ENCODE measurements around the gene TSPAN32.
A peak's percentile ranks its signal among the peaks of the same experiment; 100 is the strongest.

The TSPAN32 gene

DNA sequence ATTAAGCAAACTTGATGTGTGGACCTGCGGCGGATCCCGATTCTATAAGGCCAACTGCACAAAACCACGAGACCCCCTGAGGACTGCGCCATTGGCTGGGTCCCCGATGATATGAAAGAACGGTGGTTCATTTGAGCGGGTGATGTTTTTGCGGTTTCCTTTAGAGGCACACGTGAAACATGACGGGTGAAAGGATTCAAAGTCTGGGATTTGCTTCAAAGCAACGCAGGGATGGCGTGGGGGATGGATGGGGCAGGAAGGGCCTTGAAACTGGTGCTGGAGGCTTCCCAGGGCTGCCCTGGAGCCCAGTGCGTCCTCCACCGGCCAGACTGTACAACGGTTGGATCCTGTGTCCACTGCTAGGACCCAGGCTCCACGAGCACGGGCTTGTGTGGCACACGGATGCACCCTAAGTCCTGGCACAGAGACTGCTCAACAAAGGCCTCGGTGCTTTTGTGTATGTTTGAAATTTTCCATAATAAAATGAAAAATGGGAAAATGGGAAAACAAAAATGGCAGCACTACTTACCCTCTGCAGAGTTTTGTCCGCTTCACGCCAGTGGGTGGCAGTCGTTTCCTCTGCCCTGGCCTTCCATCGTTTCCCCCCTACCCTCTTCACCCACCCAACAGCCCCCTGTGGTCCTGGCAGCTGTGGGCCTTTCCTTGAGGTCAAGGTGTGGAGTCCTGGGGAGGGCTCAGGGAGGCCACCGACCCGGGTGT lies 35.1 kb upstream of the TSPAN32 start:
- no peak for DNase-seq (ENCODE audit: low read depth in 3 of 3, low spot score in 1 of 3)

DNA sequence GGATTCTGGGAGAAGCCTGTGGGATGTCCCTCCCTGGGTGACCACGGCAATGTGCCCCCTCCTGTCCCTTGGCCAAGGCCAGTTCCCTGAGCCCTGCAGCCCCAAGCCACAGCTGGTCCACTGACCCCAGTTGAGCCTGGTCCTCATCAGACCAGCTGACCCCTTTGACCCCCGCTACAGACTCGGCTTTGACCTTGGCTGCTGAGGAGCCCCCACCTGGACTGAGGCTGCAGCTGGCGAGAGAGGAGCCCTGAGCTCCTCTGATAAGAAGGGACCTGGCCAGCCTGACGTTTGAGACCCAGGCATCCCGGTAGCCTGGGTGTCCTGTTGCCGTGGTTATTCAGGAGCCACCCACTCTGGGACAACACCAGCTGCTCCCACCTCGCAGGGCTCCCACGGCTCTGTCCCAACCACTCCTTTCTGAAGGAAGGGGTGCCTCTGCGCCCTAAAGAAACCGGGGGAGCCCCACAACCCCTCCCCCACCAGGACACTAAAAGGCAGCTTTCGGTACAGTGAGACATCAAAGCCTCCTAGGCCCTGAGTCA lies 34.4 kb upstream of the TSPAN32 start:
- DNase-seq (ENCODE audit: low read depth in 3 of 3, low spot score in 1 of 3): no peak

DNA sequence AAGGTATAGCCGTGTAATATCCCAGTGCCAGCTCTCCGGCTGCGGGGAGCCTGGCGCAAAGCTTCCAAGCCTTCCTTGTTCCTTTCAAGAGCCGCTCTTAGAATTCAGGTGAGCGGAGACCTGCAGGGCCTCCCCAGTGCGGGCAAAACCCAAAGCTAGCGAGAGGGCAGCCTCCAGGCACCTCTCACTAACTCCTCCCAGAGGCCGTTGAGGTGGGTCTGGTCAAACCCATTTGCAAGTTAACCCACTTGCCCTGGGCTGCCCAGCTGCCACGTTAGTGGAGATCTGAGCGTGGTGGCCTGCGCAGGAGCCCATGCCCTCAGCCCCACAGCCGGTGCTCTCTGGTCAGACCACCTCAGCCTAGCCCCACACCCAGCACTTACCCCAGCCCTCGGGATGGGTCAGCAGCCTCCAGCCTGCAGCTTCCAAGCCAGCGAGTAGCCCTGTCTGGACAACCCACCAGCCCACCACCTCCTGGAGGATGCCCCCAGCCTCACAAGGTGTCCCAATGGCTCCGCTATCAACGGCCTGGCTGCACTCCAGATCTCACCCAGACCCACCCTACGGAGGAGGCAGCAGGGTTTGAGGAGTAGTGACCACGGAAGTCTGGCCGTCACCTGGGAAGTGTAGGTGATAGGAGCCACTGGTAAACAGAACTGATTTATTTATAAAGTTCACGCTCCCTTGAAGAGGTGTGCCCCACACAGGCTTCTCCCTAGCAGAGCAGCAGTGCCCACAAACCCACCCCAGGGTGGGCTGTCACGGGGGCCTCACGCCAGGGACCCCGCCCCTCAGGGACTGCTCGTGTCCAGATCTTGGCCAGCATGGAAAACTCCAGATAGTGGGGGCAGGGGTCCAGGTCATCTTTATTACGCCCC lies 33.7 kb upstream of the TSPAN32 start:
- DNase-seq (ENCODE audit: low read depth in 3 of 3, low spot score in 1 of 3): no peak

DNA sequence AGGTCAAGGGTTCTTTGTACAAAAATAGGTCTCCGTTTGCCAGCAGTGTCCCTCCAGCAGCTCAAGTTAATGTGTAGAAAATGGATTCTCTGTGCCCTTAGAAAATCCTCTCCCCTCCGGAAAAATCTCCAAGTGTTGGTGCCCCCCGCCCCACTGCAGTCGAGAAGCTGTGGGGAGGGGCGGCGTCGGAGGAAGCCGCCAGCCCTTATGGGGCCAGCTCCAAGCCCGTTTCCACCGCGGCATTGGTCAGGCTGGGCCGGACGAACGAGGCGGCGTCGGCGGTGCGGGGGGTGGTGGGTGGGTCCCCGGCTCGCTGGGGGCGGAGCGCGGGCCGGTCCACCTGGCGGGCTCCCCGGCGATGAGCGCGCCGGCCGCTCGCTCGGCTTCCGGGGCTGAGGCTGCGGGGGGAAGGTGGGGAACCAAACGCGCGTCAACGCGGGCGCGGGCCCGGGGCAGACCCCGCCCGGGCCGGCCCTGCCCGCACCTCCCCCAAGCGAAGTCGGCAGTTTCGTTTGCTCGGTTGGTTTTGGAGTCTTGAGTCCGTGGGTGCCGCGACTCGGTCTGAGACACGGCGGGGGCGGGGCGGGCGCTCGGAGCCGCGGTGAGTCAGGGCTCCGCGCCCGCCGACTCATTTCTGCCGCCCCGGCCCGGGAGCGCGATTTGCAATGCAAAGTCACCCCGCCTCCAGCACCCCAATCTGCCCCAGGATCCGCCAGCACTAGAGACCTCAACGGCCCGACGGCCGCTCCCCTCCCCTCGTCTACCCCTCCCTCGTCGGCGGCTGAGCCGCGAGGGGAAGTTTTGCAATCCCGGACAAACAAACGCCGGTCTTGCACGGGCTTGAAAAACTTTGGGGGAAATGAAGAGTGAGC lies 32.8 kb upstream of the TSPAN32 start:
- peak in 2 of 3 donors; percentile 40 to 75 for DNase-seq (ENCODE audit: low read depth in 3 of 3, low spot score in 1 of 3)

DNA sequence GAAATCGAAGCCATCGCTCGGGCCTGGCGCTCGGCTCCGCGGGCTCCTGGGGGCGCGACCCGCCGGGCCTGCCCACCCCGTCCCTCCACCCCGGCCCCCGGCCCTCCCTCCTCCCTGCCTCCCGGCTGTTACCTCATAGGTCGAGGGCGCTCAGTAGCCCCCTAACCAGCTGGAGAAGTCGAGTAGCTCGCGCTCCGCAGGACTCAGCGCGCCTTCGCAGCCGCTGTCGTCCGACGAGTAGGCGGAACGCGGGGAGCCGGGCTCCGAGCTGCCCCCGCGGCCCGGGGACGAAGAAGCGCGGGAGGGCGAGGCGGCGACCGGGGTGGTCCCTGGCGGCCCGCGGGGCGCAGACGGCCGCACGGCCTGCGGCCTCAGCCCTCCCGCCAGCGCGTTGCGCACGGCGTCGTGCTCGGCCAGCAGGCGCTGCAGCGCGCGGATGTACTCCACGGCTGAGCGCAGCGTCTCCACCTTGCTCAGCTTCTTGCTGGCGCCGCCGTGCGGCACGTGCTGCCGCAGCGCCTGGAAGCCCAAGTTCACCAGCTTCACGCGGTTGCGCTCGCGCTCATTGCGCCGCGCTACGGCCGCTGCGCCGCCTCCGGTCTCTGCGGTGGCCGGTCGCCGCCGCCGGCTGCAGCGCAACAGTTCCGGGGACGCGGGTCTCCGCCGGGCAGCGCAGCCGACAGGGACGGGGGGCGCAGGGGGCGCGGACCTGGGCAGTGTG lies 32.1 kb upstream of the TSPAN32 start:
- no peak for DNase-seq (ENCODE audit: low read depth in 3 of 3, low spot score in 1 of 3)

DNA sequence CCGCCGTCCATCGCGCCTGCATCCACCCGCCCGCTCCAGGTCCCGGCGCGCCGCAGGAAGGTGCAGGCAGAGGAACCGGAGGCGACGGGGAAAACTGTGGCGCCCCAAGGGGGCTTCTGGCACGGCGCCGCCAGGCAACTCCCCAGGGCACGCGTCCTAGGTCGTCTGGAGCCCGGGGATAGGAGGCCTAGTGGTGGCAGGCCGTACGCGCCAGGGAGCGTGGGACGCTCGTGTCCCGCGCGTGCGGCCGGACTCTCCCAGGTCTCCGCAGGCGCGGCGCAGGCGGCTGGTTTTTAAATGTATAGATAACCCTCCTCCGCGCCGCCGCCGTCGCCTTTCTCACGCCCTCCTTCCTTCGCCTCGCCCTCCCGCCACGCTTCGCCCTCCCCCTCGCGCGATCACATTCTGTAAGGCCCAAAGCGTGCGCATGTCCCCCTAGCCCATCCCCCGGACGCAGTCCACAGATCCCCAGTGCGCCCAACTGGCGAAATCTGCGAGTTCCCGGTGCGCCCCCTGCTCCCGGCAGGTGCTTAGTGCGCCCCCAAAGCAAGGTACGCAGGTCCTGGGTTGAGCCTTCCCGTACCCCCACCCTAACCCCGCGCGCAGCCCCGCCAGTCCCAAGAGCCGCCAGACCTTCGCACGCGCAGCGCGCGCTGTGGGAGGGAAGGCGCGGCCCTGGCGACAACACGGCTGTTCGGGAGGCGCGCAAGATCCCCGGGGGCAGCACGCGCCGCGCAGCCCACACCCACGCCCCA lies 31.3 kb upstream of the TSPAN32 start, which contains the start of gene ASCL2:
Gene ASCL2, minus strand, starts transcription at position 267 of the 755 bp plus-strand sequence. Its CDS starts 256 bp downstream, at position 11.
- DNase-seq (ENCODE audit: low read depth in 3 of 3, low spot score in 1 of 3): no peak

DNA sequence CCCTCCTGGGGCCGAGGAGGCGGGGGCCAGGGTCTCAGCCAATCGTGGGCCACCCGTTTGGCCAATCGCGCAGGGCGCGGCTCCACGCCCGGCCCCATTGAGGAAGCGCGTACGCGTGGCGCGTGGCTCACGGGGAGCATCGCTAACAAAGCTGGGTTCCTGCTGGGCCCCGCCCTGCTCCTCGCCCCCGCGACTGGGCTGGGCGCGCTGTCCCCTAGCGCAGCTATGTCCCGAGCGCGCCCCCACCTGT lies 30.8 kb upstream of the TSPAN32 start:
- no peak for DNase-seq (ENCODE audit: low read depth in 3 of 3, low spot score in 1 of 3)

DNA sequence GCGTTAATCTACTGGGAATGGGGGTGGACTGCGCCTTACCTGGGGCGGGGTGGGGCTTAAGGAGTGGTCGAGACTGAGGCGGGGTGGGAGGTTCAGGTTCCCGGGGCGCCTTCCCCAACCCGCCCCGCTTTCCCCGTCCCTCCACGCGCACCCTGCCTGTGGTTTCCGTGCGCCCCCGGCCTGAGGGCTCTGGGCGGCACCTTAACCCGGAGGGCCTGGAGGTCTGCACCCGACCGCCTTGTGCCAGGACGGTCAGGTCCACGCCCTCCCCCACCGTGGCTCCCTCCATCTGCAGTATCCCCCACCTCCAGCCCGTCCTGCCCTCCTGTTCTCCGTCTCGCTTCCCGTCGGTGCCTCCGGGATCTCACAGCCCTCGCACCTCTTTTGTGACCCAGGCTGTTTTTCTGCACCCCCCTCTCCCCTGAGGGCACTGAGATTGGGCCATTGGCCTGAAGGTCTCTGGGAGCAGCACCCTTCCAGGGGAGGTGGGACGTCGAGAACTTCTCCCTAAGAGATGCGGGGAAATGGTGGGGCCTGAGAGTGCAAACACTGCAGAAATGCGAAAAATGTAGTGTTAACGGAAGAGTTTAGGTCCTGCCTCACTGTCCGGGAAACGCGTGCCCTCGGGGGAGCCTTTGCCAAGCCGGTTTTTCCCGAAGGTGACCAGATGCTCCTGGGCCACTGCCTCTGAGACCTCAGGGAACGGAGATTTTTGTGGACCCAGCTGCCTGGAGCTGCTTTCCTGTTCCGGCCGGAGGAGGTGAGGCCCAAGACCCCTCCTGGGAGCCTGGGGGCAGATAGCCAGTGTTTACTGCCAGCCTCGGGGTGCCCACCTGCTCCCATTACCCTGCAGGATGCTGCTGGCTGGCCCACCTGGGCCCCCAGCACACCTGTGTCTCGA lies 30.2 kb upstream of the TSPAN32 start:
- no peak for DNase-seq (ENCODE audit: low read depth in 3 of 3, low spot score in 1 of 3)

DNA sequence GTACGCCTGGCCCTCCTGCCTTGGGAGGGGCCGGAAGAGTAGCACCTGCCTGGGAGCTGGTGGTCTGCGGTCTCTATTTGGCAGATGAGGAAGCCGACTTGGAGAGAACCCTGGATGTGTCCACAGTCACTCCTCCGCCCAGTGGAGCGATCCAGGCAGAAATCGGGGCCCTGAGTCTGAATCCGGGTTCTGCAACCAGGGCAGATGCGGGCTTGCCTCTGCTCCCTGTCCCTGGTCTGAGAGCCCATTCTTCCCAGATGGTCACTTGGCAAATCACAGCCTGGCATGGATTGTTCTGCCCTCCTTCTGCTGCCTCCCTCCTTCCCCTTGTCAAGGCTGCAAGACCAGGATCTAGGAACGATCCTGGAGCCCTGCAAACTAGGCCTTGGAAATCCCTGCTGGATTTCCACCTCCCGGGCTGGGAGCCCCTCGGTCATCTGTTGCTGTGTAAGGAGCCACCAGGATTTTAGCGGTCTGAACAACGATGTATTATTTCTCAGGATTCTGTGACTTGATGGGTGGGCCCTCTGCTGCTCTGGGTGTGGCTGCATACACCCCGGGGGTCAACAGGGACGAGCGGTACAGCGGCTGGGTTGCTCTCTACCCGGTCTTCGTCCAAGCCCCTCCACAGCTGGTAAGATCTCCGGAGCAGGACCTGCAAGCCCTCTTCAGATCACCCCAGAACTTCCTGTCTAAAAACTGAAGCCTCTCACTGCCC lies 29.4 kb upstream of the TSPAN32 start:
- no peak for DNase-seq (ENCODE audit: low read depth in 3 of 3, low spot score in 1 of 3)

DNA sequence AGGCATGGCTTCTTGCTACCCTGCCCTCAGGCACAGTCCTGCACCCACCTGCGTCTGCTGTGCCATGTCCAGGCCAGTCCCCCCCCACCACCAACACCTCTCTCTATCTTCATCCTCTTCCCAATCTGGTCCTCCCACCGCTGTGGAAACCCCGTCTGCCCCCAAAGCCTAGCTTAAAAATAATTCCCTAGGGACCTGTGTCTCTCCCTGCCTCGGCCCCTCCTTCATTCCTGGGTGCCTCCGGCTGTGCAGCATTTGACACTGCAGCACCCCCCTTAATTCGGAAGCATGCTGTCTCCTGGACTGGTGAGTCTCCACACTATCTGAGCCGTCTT lies 28.9 kb upstream of the TSPAN32 start:
- no peak for DNase-seq (ENCODE audit: low read depth in 3 of 3, low spot score in 1 of 3)

DNA sequence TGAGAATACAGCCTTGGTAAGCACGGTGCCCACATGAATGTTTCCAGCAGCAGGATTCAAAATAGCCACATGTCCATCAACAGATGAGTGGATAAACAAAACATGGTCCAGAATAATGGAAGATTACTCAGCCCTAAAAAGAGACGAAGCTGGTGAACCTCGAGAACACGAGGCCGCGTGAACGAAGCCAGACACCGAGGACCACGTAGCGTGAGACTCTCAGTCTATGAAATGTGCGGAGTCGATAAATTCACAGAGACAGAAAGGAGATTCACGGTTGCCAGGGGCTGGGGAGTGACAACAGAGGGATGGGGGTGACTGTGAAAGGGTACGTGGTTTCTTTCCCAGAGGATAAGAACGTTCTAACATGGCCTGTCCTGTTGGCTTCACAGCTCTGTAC lies 28.5 kb upstream of the TSPAN32 start:
- no peak for DNase-seq (ENCODE audit: low read depth in 3 of 3, low spot score in 1 of 3)

DNA sequence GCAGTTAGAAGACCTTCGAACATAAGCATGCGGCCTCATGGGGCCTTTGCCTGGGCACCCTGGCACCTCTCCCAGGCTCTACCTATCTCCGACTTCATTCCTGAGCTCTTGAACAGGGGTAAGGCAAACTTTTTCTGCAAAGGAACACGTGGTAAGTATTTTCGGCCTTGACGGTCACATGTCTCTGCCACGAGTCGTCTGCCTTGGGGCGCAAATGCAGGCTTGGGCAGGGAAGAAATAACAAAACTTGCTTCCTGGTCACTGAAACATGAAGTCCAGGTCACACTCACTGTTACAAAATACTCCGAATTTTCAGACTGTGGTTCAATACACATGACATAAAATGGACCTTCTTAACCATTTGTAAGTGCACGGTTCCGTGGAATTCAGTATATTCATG lies 28.0 kb upstream of the TSPAN32 start:
- no peak for DNase-seq (ENCODE audit: low read depth in 3 of 3, low spot score in 1 of 3)

DNA sequence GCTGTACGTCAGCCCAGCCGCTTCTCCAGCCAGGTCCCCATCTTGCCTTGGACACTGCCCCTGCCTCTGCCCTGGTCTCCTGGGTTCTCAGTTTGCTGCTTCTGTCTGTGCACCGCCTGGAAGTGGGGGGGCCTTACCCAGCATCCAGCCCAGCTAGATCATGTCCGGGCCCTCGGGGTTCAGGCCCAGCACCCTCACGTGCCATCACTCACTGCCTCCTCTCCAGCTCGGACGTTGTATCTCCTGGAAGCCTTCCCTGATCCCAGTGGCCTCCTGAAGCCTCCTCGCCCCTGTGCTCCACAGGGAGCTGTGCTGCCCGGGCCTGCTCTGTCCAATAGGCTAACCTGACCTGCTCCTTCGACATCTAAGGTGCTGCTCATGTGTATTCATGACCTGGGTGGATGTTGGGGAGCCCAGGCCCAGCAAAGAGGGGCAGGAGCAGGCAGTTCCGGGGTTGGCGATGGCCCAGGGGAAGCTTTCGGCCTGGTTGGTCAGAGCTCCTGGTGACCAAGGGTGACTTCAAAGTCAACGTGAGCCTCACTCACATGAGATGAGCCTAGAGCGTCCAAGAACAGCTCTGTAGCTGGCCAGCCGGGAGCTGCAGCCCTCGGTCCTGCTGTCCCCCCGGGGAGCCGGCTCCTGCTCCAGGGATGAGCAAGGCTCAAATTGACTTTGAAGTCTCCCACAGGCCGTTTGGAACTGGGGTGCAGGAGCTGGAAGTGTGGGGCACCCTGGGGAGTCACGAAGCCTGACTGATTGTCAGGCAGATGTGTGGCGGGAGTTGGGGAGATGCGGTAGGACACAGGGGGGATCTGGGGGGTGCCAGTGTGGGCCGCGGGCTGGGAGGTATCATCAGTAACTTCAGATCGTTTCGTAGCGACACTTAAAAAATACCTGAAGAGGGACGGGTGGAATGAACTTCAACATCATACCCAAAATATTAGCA lies 26.2 kb upstream of the TSPAN32 start:
- no peak for DNase-seq (ENCODE audit: low read depth in 3 of 3, low spot score in 1 of 3)

DNA sequence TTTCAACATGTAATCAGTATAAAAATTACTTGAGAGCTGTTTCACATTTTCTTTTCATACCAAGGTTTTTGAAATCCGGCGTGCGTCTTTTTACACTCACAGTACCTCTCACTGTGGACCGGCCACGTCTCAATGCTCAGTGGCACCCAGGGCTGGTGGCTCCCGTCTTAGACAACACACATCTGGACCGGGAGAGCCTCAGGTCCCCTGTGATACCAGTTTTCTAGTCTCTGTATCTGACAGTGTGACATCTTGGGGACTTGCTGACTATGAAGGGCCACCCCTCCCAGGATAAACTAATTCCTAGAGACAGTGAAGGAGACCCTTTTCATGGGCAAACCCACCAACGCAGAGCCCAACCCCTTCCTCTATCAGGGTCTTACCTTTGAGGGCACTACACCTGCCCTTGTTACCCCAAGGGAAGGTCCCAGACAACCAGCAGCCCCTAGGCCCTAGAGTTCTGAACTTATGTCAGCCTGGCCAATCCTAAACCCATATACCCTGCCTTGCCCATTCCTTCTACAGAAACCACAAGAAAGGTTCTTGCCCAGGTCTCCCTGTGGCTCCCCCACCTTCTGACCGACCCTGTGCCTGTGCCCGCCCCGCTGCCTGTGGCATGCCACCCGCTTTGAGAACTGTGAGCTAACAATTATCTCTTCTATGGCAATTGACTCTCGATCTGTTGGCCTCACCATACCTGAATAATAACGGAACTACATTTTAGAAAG lies 25.4 kb upstream of the TSPAN32 start:
- DNase-seq (ENCODE audit: low read depth in 3 of 3, low spot score in 1 of 3): no peak

DNA sequence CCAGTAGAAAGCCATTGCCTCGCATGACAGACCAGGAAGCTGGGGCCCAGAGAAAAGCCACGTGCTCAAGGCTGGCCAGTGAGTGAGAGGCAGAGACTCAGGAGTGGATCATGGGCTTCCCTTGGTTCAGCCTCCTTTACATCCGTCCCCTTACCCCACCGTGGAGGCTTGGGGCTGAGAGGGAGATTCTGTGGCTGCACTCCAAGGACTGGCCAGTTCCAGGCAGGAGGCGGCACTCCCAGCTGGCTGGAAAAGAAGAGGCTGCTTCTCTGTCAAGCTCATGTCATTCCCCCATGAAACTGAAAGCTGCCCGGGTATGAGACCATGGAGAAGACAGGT lies 24.8 kb upstream of the TSPAN32 start:
- no peak for DNase-seq (ENCODE audit: low read depth in 3 of 3, low spot score in 1 of 3)

DNA sequence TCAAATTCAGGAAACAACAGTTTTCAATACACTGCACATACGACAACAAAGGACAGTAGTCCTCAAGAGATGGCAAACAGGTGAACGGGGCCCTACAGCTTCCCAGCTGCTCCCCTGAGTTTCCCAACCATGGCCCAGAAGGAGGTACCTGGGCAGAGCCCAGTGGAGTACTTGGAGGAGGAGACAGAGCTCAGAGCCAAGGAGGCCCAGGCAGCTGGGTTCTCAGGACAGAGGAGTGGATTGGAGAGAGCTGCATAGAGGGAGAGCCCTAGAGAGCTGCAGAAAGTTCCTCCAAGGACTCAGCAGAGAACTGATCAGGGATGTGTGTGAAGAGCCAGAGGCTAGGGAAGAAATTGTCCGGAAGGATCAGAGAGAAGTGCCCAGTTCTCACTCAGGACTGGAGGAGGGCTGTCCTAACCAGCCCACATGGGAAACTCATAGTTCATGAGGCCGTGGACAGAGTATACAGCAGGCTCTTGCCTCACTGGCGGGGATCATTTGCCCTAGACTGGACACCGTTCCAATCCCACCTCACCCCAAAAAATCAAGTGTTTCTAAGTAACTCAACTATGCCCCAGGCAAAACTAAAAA lies 23.8 kb upstream of the TSPAN32 start:
- no peak for DNase-seq (ENCODE audit: low read depth in 3 of 3, low spot score in 1 of 3)

DNA sequence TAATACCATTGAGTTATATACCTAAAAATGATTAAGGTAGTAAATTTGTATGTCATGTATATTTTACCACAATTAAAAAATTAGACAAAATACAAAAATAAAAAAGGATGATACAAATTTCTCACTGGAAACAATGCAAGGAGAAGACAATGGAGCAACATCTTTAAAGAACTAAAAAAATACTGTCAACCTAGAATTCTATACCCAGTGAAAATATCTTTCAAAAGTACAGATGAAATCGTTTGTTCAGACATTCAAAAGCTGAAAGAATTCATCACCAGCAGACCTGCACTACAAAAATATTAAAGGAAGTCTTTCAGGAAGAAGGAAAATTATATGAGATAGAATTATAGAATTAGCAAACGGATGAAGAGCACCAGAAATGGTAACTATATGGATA lies 21.6 kb upstream of the TSPAN32 start:
- no peak for DNase-seq (ENCODE audit: low read depth in 3 of 3, low spot score in 1 of 3)

All from stimulated activated CD4-positive, alpha-beta T cell treated with anti-CD3 and anti-CD28 coated beads, TNF-alpha, amount 100 ng/mL, for 1 hour (primary cell).